ENCODE data around the gene RAMP1. TPM values are rescaled to one million over a fixed set of nuclear protein-coding genes. Genes with fewer than 3 reads are reported as not detected.
A peak's percentile ranks its signal among the peaks of the same experiment; 100 is the strongest.

RAMP1 gene
- total and polyA plus RNA-seq, 4 donors = 3.1 to 129 (median 23.5) TPM

- 99% methylated on average over 1 of the region's 1 CpG for WGBS
- Histone ChIP-seq H3K4me3 (ENCODE audit: low read depth in 1 of 3, low read length in 3 of 3) (no peak overlapping the region), H3K9me3 (ENCODE audit: control insufficient read depth in 4 of 4, low read length in 3 of 4) (no peaks in the 10 kb centered on the region), H3K27ac (ENCODE audit: low read depth in 1 of 2, low read length in 2 of 2) (no peak overlapping the region), H3K27me3 (ENCODE audit: control insufficient read depth in 4 of 4, insufficient read depth in 4 of 4, low read length in 3 of 4) (no peaks in the 10 kb centered on the region), H3K36me3 (ENCODE audit: control insufficient read depth in 4 of 4, insufficient read depth in 3 of 4, low read depth in 1 of 4, low read length in 3 of 4) (no peaks in the 10 kb centered on the region), H3K4me1 (ENCODE audit: control insufficient read depth in 4 of 4, insufficient read depth in 4 of 4, low read length in 3 of 4) (peaks cover 0 to 6% (median 0%) of the 10 kb centered on the region in 4 donors), H3K9ac (ENCODE audit: low read depth in 1 of 2, low read length in 2 of 2) (no peak overlapping the region)
- DNase-seq (ENCODE audit: low spot score) = no peak
- no peak for TF ChIP-seq HNF4G (IDR thresholded peaks at IDR 0.05)
- TF ChIP-seq ZBTB33 (IDR thresholded peaks at IDR 0.05) = no peak
- TF ChIP-seq YY1 (IDR thresholded peaks at IDR 0.05) = no peak
- TF ChIP-seq NR2F2 (IDR thresholded peaks at IDR 0.05) = no peak
- no peak for TF ChIP-seq MAX (IDR thresholded peaks at IDR 0.05)
- TF ChIP-seq GABPA (IDR thresholded peaks at IDR 0.05 in 1 of 2, conservative IDR thresholded peaks at IDR 0.05 in 1 of 2) = no peak
- no peak for TF ChIP-seq JUND (IDR thresholded peaks at IDR 0.05)
- no peak for TF ChIP-seq FOXA2 (IDR thresholded peaks at IDR 0.05)
- TF ChIP-seq ATF3 (IDR thresholded peaks at IDR 0.05) = no peak
- TF ChIP-seq TAF1 (conservative IDR thresholded peaks at IDR 0.05) = no peak
- no peak for TF ChIP-seq FOXA1 (IDR thresholded peaks at IDR 0.05)
- TF ChIP-seq REST (IDR thresholded peaks at IDR 0.05) = no peak
- no peak for TF ChIP-seq SP1 (IDR thresholded peaks at IDR 0.05)
- no peak for TF ChIP-seq HNF4A (conservative IDR thresholded peaks at IDR 0.05)
- no peak for TF ChIP-seq RAD21 (IDR thresholded peaks at IDR 0.05)
- no peak for TF ChIP-seq RXRA (IDR thresholded peaks at IDR 0.05)
- no peak for TF ChIP-seq EGR1 (IDR thresholded peaks at IDR 0.05; ENCODE audit: low read depth in 2 of 2)
These were observed 42.9 kb upstream of the RAMP1 start for GRCh38 chr2:237816531-237816930.

GRCh38 chr2:237818066-237818473 is 41.4 kb upstream of the RAMP1 start:
- H3K27ac ChIP-seq (ENCODE audit: low read depth in 1 of 2, low read length in 2 of 2) = no peak overlapping the region
- no peak overlapping the region for H3K4me3 ChIP-seq (ENCODE audit: low read depth in 1 of 3, low read length in 3 of 3)
- WGBS = 22% methylated on average over 5 of the region's 5 CpGs
- TF ChIP-seq RAD21 (IDR thresholded peaks at IDR 0.05) (no peak), HNF4A (conservative IDR thresholded peaks at IDR 0.05) (peak in 1 of 2 donors; percentile 6)
- no peaks in the 10 kb centered on the region for H3K9me3 ChIP-seq (ENCODE audit: control insufficient read depth in 4 of 4, low read length in 3 of 4)
- no peak for DNase-seq (ENCODE audit: low spot score)
- H3K27me3 ChIP-seq (ENCODE audit: control insufficient read depth in 4 of 4, insufficient read depth in 4 of 4, low read length in 3 of 4) = no peaks in the 10 kb centered on the region
- peaks cover 0 to 6% (median 0%) of the 10 kb centered on the region in 4 donors for H3K4me1 ChIP-seq (ENCODE audit: control insufficient read depth in 4 of 4, insufficient read depth in 4 of 4, low read length in 3 of 4)
- no peak overlapping the region for H3K9ac ChIP-seq (ENCODE audit: low read depth in 1 of 2, low read length in 2 of 2)
- H3K36me3 ChIP-seq (ENCODE audit: control insufficient read depth in 4 of 4, insufficient read depth in 3 of 4, low read depth in 1 of 4, low read length in 3 of 4) = no peaks in the 10 kb centered on the region

All from liver (tissue), 9 donors.